GM23338 (cell line): ENCODE data around the gene RPE. TPM values are rescaled to one million over a fixed set of nuclear protein-coding genes. Genes with fewer than 3 reads are reported as not detected.

ENCODE experiments used
- ATAC-seq: fragments of 200-7000 bp; cut with Tn5 transposase; 3 replicates; pipeline ENCODE4 v1.9.1; 2020
- DNase-seq: peaks from one replicate; pipeline ENCODE4 v3.0.0-alpha.2; 2015; ENCODE audit warnings: low spot score
- H2AFZ ChIP-seq: fragments of 200-600 bp; sonication (generic); 2 replicates; pipeline ENCODE4 v1.8.0; 2016; ENCODE audit warnings: antibody characterized with exemption, mild to moderate bottlenecking, moderate library complexity
- H3F3A ChIP-seq: fragments of 200-600 bp; sonication (generic); replicated peaks from 2 replicates; pipeline ENCODE4 v1.8.0; 2017; ENCODE audit warnings: antibody characterized with exemption, mixed run types, low read depth
- H3K27ac ChIP-seq: fragments of 200-600 bp; sonication (generic); 2 replicates; pipeline ENCODE4 v1.6.1; 2016; ENCODE audit warnings: low read depth
- H3K27me3 ChIP-seq: fragments of 200-600 bp; sonication (generic); 2 replicates; pipeline ENCODE4 v1.8.0; 2016; ENCODE audit warnings: mild to moderate bottlenecking, mixed run types, moderate library complexity; ENCODE audit not compliant: insufficient read depth
- H3K36me3 ChIP-seq: fragments of 200-600 bp; sonication (generic); 2 replicates; pipeline ENCODE4 v1.8.0; 2016; ENCODE audit warnings: mild to moderate bottlenecking; ENCODE audit not compliant: insufficient read depth
- H3K4me1 ChIP-seq: fragments of 200-600 bp; sonication (generic); 2 replicates; pipeline ENCODE4 v1.8.0; 2016; ENCODE audit warnings: mild to moderate bottlenecking, moderate library complexity; ENCODE audit not compliant: insufficient read depth
- H3K4me2 ChIP-seq: fragments of 200-600 bp; sonication (generic); 2 replicates; pipeline ENCODE4 v1.7.1; 2017; ENCODE audit warnings: mixed run types
- H3K4me3 ChIP-seq: fragments of 200-600 bp; sonication (generic); 2 replicates; pipeline ENCODE4 v1.6.1; 2016; ENCODE audit warnings: mixed run types
- H3K79me2 ChIP-seq: fragments of 200-600 bp; sonication (generic); replicated peaks from 2 replicates; pipeline ENCODE4 v1.8.0; 2017; ENCODE audit warnings: mild to moderate bottlenecking; ENCODE audit not compliant: insufficient read depth
- H3K9me2 ChIP-seq: fragments of 200-600 bp; sonication (generic); 2 replicates; pipeline ENCODE4 v1.8.0; 2017; ENCODE audit not compliant: insufficient read depth
- H4K20me1 ChIP-seq: fragments of 200-600 bp; sonication (generic); replicated peaks from 2 replicates; pipeline ENCODE4 v1.8.0; 2017; ENCODE audit warnings: mild to moderate bottlenecking; ENCODE audit not compliant: insufficient read depth
- H3K27ac Mint-ChIP-seq: 2 replicates; pipeline ENCODE4 v1.8.0; 2020; ENCODE audit warnings: inconsistent platforms, mild to moderate bottlenecking, moderate library complexity, mixed read lengths
- H3K27me3 Mint-ChIP-seq: 3 replicates; pipeline ENCODE4 v1.8.0; 2022; ENCODE audit warnings: low read depth, mild to moderate bottlenecking, moderate library complexity, mixed read lengths, inconsistent platforms; ENCODE audit not compliant: insufficient read depth, poor library complexity
- H3K36me3 Mint-ChIP-seq: 3 replicates; pipeline ENCODE4 v1.8.0; 2021; ENCODE audit warnings: low read depth, mild to moderate bottlenecking, inconsistent platforms, moderate library complexity, mixed read lengths
- H3K4me1 Mint-ChIP-seq: 3 replicates; pipeline ENCODE4 v1.8.0; 2020; ENCODE audit warnings: mild to moderate bottlenecking, inconsistent platforms, mixed read lengths
- H3K4me3 Mint-ChIP-seq: 3 replicates; pipeline ENCODE4 v1.8.0; 2021; ENCODE audit warnings: moderate library complexity, mild to moderate bottlenecking, inconsistent platforms, mixed read lengths
- H3K9me3 Mint-ChIP-seq: 3 replicates; pipeline ENCODE4 v1.8.0; 2020; ENCODE audit warnings: moderate library complexity, mild to moderate bottlenecking, inconsistent platforms, mixed read lengths
- EZH2 ChIP-seq: fragments of 200-600 bp; sonication (generic); IDR thresholded peaks from one replicate; pipeline ENCODE4 v1.8.0; 2017; ENCODE audit warnings: antibody characterized with exemption, mild to moderate bottlenecking, low read depth; ENCODE audit not compliant: unreplicated experiment
- JUNB ChIP-seq: IDR thresholded peaks from one replicate; pipeline ENCODE4 v1.6.1; 2016; ENCODE audit warnings: antibody characterized with exemption; ENCODE audit not compliant: unreplicated experiment
- NANOG ChIP-seq: IDR thresholded peaks from 2 replicates; pipeline ENCODE4 v1.6.1; 2016; ENCODE audit warnings: antibody characterized with exemption, borderline replicate concordance
- STAT1 ChIP-seq: IDR thresholded peaks from one replicate; pipeline ENCODE4 v1.6.1; 2016; ENCODE audit warnings: antibody characterized with exemption; ENCODE audit not compliant: unreplicated experiment
- ZNF331 ChIP-seq: fragments of 250-450 bp; sonication (Bioruptor Pico); IDR thresholded peaks from 2 replicates; pipeline ENCODE4 v1.5.0; 2020; ENCODE audit warnings: low read depth, mild to moderate bottlenecking, moderate library complexity
- polyA plus RNA-seq: library from polyadenylated mRNA; unstranded; fragments of >200 nt; fragmentation: Nextera tagmentation; extraction: Ambion mirVana; gene quantifications from 2 replicates; pipeline ENCODE4 v1.2.1, GENCODE V29; 2016
- total RNA-seq: library from RNA; depleted of rRNA; stranded (reverse); fragments of >200 nt; shearing (Covaris generic); gene quantifications from 2 replicates; pipeline ENCODE4 v1.2.3, GENCODE V29; 2014
- TF ChIP-seq, protein P1 (sequence below): fragments of 250-450 bp; sonication (Bioruptor Pico); IDR thresholded peaks from 2 replicates; pipeline ENCODE4 v1.5.0; 2020; ENCODE audit warnings: mild to moderate bottlenecking, moderate library complexity
- TF ChIP-seq, protein P2 (sequence below), 2 experiments: fragments of 200-600 bp in 1 of 2; sonication (generic) in 1 of 2; conservative IDR thresholded peaks; 2 replicates each; pipeline versions ENCODE4 v1.5.1 to v1.6.1; 2016 to 2017; ENCODE audit warnings: antibody characterized with exemption in 2 of 2, low read depth in 2 of 2, mild to moderate bottlenecking in 2 of 2, moderate library complexity in 1 of 2
- TF ChIP-seq, protein P3 (sequence below): IDR thresholded peaks from 2 replicates; pipeline ENCODE4 v1.6.1; 2016; ENCODE audit warnings: antibody characterized with exemption
- TF ChIP-seq, protein P4 (sequence below): IDR thresholded peaks from one replicate; pipeline ENCODE4 v1.6.1; 2018; ENCODE audit warnings: antibody characterized with exemption; ENCODE audit not compliant: unreplicated experiment

Gene RPE
- total and polyA plus RNA-seq, 2 experiments from 2014 or later: 43.1 to 79.1 TPM

DNA sequence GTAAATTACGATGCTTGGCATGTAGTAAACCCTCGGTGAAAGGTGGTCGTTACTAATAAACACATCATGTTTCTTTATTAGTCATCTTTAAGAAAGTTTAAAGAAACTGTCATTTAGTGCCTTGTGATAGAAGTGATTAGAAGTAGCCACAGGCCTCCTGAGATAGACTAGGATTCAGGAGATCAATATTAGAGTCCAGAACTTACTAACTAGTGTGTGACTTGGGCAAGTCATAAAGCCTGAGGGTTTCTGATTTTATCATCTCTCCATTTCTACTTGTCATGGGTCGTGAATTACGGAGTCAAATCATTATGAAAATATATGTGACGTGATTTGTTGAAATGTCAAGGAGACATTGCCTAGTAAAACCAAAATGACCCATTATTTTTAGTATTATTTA lies 6.7 kb downstream of the RPE start:
- Histone ChIP-seq H3K4me2 (no peak overlapping the region), H2AFZ (no peak overlapping the region), H3K27me3 (no peaks in the 10 kb centered on the region), H3K4me3 (no peak overlapping the region), H3F3A (no peaks in the 10 kb centered on the region), H4K20me1 (peaks cover 53% of the 10 kb centered on the region), H3K9me2 (no peaks in the 10 kb centered on the region), H3K27ac (no peak overlapping the region), H3K4me1 (peaks cover 5% of the 10 kb centered on the region), H3K36me3 (peaks cover 5% of the 10 kb centered on the region; the same call in 1 of the 2 replicates), H3K79me2 (peaks cover 100% of the 10 kb centered on the region)
- no peaks in the 10 kb centered on the region for H3K27me3 Mint-ChIP-seq
- H3K4me1 Mint-ChIP-seq: peaks cover 8% of the 10 kb centered on the region
- no peaks in the 10 kb centered on the region for H3K9me3 Mint-ChIP-seq
- ATAC-seq (no peak), DNase-seq (no peak)
- no peak overlapping the region for H3K27ac Mint-ChIP-seq
- H3K36me3 Mint-ChIP-seq: peaks cover 45% of the 10 kb centered on the region
- no peak overlapping the region for H3K4me3 Mint-ChIP-seq
- TF ChIP-seq EZH2 (no peak), ZNF331 (CRISPR knock-in tag) (no peak), NANOG (no peak), JUNB (no peak), STAT1 (no peak)
- TF ChIP-seq, protein P1, sequence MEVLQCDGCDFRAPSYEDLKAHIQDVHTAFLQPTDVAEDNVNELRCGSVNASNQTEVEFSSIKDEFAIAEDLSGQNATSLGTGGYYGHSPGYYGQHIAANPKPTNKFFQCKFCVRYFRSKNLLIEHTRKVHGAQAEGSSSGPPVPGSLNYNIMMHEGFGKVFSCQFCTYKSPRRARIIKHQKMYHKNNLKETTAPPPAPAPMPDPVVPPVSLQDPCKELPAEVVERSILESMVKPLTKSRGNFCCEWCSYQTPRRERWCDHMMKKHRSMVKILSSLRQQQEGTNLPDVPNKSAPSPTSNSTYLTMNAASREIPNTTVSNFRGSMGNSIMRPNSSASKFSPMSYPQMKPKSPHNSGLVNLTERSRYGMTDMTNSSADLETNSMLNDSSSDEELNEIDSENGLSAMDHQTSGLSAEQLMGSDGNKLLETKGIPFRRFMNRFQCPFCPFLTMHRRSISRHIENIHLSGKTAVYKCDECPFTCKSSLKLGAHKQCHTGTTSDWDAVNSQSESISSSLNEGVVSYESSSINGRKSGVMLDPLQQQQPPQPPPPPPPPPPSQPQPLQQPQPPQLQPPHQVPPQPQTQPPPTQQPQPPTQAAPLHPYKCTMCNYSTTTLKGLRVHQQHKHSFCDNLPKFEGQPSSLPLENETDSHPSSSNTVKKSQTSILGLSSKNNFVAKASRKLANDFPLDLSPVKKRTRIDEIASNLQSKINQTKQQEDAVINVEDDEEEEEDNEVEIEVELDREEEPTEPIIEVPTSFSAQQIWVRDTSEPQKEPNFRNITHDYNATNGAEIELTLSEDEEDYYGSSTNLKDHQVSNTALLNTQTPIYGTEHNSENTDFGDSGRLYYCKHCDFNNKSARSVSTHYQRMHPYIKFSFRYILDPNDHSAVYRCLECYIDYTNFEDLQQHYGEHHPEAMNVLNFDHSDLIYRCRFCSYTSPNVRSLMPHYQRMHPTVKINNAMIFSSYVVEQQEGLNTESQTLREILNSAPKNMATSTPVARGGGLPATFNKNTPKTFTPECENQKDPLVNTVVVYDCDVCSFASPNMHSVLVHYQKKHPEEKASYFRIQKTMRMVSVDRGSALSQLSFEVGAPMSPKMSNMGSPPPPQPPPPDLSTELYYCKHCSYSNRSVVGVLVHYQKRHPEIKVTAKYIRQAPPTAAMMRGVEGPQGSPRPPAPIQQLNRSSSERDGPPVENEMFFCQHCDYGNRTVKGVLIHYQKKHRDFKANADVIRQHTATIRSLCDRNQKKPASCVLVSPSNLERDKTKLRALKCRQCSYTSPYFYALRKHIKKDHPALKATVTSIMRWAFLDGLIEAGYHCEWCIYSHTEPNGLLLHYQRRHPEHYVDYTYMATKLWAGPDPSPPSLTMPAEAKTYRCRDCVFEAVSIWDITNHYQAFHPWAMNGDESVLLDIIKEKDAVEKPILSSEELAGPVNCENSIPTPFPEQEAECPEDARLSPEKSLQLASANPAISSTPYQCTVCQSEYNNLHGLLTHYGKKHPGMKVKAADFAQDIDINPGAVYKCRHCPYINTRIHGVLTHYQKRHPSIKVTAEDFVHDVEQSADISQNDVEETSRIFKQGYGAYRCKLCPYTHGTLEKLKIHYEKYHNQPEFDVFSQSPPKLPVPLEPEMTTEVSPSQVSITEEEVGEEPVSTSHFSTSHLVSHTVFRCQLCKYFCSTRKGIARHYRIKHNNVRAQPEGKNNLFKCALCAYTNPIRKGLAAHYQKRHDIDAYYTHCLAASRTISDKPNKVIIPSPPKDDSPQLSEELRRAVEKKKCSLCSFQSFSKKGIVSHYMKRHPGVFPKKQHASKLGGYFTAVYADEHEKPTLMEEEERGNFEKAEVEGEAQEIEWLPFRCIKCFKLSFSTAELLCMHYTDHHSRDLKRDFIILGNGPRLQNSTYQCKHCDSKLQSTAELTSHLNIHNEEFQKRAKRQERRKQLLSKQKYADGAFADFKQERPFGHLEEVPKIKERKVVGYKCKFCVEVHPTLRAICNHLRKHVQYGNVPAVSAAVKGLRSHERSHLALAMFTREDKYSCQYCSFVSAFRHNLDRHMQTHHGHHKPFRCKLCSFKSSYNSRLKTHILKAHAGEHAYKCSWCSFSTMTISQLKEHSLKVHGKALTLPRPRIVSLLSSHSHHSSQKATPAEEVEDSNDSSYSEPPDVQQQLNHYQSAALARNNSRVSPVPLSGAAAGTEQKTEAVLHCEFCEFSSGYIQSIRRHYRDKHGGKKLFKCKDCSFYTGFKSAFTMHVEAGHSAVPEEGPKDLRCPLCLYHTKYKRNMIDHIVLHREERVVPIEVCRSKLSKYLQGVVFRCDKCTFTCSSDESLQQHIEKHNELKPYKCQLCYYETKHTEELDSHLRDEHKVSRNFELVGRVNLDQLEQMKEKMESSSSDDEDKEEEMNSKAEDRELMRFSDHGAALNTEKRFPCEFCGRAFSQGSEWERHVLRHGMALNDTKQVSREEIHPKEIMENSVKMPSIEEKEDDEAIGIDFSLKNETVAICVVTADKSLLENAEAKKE (CRISPR knock-in tag): no peak
- TF ChIP-seq, protein P2, sequence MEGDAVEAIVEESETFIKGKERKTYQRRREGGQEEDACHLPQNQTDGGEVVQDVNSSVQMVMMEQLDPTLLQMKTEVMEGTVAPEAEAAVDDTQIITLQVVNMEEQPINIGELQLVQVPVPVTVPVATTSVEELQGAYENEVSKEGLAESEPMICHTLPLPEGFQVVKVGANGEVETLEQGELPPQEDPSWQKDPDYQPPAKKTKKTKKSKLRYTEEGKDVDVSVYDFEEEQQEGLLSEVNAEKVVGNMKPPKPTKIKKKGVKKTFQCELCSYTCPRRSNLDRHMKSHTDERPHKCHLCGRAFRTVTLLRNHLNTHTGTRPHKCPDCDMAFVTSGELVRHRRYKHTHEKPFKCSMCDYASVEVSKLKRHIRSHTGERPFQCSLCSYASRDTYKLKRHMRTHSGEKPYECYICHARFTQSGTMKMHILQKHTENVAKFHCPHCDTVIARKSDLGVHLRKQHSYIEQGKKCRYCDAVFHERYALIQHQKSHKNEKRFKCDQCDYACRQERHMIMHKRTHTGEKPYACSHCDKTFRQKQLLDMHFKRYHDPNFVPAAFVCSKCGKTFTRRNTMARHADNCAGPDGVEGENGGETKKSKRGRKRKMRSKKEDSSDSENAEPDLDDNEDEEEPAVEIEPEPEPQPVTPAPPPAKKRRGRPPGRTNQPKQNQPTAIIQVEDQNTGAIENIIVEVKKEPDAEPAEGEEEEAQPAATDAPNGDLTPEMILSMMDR (conservative IDR thresholded peaks at IDR 0.05; ENCODE audit: low read depth in 2 of 2): no peak
- TF ChIP-seq, protein P3, sequence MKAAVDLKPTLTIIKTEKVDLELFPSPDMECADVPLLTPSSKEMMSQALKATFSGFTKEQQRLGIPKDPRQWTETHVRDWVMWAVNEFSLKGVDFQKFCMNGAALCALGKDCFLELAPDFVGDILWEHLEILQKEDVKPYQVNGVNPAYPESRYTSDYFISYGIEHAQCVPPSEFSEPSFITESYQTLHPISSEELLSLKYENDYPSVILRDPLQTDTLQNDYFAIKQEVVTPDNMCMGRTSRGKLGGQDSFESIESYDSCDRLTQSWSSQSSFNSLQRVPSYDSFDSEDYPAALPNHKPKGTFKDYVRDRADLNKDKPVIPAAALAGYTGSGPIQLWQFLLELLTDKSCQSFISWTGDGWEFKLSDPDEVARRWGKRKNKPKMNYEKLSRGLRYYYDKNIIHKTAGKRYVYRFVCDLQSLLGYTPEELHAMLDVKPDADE: no peak
- TF ChIP-seq, protein P4, sequence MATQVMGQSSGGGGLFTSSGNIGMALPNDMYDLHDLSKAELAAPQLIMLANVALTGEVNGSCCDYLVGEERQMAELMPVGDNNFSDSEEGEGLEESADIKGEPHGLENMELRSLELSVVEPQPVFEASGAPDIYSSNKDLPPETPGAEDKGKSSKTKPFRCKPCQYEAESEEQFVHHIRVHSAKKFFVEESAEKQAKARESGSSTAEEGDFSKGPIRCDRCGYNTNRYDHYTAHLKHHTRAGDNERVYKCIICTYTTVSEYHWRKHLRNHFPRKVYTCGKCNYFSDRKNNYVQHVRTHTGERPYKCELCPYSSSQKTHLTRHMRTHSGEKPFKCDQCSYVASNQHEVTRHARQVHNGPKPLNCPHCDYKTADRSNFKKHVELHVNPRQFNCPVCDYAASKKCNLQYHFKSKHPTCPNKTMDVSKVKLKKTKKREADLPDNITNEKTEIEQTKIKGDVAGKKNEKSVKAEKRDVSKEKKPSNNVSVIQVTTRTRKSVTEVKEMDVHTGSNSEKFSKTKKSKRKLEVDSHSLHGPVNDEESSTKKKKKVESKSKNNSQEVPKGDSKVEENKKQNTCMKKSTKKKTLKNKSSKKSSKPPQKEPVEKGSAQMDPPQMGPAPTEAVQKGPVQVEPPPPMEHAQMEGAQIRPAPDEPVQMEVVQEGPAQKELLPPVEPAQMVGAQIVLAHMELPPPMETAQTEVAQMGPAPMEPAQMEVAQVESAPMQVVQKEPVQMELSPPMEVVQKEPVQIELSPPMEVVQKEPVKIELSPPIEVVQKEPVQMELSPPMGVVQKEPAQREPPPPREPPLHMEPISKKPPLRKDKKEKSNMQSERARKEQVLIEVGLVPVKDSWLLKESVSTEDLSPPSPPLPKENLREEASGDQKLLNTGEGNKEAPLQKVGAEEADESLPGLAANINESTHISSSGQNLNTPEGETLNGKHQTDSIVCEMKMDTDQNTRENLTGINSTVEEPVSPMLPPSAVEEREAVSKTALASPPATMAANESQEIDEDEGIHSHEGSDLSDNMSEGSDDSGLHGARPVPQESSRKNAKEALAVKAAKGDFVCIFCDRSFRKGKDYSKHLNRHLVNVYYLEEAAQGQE: no peak
